Astrocyte (in vitro differentiated cells and primary cell): ENCODE results near the gene BICRA.

Experiments
- CTCF ChIP-seq: IDR thresholded peaks from 2 replicates; pipeline ENCODE4 v1.5.1; 2011; ENCODE audit warnings: low read depth, mild to moderate bottlenecking, inconsistent platforms, low read length, moderate library complexity; ENCODE audit not compliant: insufficient read depth
- EZH2 ChIP-seq: IDR thresholded peaks from 2 replicates; pipeline ENCODE4 v1.6.1; 2012; ENCODE audit warnings: mild to moderate bottlenecking, low read length, inconsistent platforms; ENCODE audit not compliant: insufficient read depth

GRCh38 chr19:47745010-47745901 lies 136.3 kb downstream of the BICRA start, which contains the start of gene NOP53:
- no peak for TF ChIP-seq CTCF
- no peak for TF ChIP-seq EZH2
